GM12891 (cell line): ENCODE data around the gene APLP2.
A peak's percentile ranks its signal among the peaks of the same experiment; 100 is the strongest.

Experiments used
- DNase-seq: peaks from one replicate; pipeline ENCODE4 v3.0.0; 2011; ENCODE audit warnings: low spot score; ENCODE audit not compliant: insufficient read length
- FAIRE-seq: peaks from 2 replicates; lab custom pipeline; 2011; peaks lifted over from hg19 to GRCh38; lab: Jason Lieb, UNC
- PAX5 ChIP-seq: IDR thresholded peaks from 2 replicates; pipeline ENCODE4 v1.6.1; 2011; ENCODE audit warnings: low read length, moderate library complexity, mild to moderate bottlenecking; ENCODE audit not compliant: insufficient read depth, severe bottlenecking
- POLR2A ChIP-seq: IDR thresholded peaks from 2 replicates; pipeline ENCODE4 v1.6.1; 2011; ENCODE audit warnings: low read depth, low read length, control low read depth
- POLR2AphosphoS5 ChIP-seq: IDR thresholded peaks from 2 replicates; pipeline ENCODE4 v1.6.1; 2011; ENCODE audit warnings: low read depth, low read length, control low read depth
- POU2F2 ChIP-seq: IDR thresholded peaks from 2 replicates; pipeline ENCODE4 v1.6.1; 2011; ENCODE audit warnings: low read depth, mild to moderate bottlenecking, control low read depth, low read length, moderate library complexity
- SPI1 ChIP-seq: IDR thresholded peaks from 2 replicates; pipeline ENCODE4 v1.6.1; 2011; ENCODE audit warnings: low read depth, low read length, control low read depth
- TAF1 ChIP-seq: IDR thresholded peaks from 2 replicates; pipeline ENCODE4 v1.6.1; 2011; ENCODE audit warnings: low read depth, low read length, control low read depth

The APLP2 gene

GRCh38 chr11:130052567-130052966, 17.1 kb upstream of the APLP2 start:
- no peak for FAIRE-seq
- TF ChIP-seq SPI1 (no peak), PAX5 (no peak), TAF1 (no peak), POLR2A (no peak), POLR2AphosphoS5 (no peak), POU2F2 (no peak)

DNA sequence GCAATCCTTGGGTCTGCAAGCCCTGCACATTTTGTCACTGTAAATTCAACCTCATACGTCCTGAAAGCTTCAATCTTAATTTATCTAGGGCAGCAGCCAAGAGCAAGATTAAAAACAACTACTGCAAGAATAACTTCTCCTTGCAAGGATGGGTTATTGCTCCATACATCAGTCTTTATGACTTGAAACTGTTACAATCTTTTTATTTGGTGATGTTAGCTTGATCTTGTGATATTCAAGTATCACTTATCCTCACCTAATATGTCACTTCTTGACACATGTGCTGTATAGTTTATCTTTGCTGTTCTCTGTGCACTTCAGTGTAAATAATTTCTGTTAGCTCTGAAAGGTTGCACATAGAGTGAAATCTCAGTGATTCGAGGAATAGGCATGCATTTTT, 14.7 kb upstream of the APLP2 start:
- FAIRE-seq (no peak), DNase-seq (no peak)
- TF ChIP-seq POU2F2 (no peak), POLR2AphosphoS5 (no peak), TAF1 (no peak), SPI1 (no peak), POLR2A (no peak), PAX5 (no peak)

More at GRCh38 chr11:130052567-130052966, 17.1 kb upstream of the APLP2 start:
- no peak for DNase-seq

- no peak for TF ChIP-seq TAF1
- no peak for TF ChIP-seq POLR2AphosphoS5
- no peak for TF ChIP-seq PAX5
- no peak for FAIRE-seq
- no peak for DNase-seq
These were observed 14.1 kb upstream of the APLP2 start for GRCh38 chr11:130055617-130056016.

DNA sequence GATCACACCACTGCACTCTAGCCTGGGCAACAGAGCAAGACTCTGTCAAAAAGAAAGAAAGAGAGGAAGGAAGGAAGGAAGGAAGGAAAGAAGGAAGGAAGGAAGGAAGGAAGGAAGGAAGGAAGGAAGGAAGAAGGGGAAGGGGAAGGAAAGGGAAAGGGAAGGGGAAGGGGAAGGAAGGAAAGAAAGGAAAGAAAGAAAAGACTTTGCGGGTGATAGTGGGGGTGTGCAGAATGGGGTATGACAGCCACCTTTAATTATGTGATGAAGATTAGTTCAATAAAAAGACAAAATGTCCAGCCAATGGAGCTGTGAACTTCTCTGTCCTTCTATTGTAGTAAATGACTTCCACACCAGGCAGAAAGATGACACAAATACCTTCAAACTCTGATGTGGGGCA, 8.7 kb upstream of the APLP2 start:
- DNase-seq = no peak
- TF ChIP-seq TAF1 = no peak
- no peak for TF ChIP-seq PAX5
- no peak for FAIRE-seq

DNA sequence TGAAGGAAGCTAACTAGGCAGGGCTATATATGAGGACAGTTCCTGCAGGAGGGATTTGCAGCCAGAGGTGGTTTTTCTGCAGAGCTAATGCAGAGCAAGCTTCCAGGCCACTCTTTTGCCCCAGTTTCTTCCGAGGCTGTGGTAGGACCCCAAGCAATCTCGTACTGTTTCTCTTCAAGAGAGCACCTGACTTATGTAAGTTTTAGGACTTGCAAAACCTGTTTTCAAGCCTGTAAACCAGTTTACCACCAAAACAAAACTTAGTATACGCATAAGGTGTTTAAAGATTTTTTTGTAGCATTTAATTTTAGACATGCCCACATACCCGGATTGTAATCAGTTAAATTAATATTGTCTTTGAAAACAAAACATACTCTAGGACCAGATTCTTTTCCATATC, 7.7 kb upstream of the APLP2 start:
- TF ChIP-seq SPI1 = no peak
- TF ChIP-seq PAX5 = no peak
- TF ChIP-seq POLR2AphosphoS5 = no peak
- no peak for TF ChIP-seq POU2F2
- no peak for TF ChIP-seq TAF1
- no peak for TF ChIP-seq POLR2A
- no peak for DNase-seq
- FAIRE-seq = no peak

DNA sequence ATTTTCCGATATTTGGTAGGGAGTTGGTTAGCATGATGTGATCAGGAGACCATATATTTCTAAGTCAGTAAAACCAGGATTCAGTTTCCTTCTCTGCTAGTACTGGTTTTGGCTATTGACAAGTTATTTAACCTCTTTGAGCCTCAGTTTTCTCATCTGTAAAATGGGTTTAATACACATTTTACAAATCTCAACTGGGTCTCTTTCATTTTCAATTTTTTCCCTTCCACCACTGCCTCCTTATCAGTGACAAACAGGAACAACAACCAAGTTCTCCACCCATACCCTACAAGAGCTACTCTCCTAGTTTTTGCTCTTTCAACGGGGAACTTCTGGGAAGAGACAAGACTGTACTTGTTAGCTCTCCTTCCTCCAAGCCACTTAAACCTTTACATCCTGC, 6.2 kb upstream of the APLP2 start:
- TF ChIP-seq POU2F2 (no peak), PAX5 (no peak), SPI1 (no peak), POLR2A (no peak), TAF1 (no peak), POLR2AphosphoS5 (no peak)
- DNase-seq (no peak), FAIRE-seq (no peak)

DNA sequence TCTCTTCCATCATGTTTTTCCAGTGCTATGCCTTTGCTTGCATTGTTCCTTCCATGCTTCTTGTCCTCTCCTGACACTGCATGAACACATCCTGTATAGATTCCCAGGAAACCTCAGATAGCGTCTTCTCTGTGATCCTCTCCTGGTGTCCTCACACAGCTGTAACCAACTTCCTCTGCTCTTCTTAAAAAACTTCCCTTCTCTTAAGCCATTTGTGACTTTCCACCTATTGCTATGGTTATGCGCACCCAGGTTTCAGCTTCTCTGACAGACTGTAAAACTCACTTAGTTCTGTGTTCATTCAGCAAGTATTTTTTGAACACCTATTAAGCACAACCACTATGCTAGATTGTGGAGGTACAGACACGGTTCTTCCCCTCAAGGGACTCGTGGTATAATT, 5.1 kb upstream of the APLP2 start:
- FAIRE-seq (no peak), DNase-seq (no peak)
- TF ChIP-seq POLR2AphosphoS5 (no peak), POLR2A (no peak), SPI1 (no peak), PAX5 (no peak), TAF1 (no peak), POU2F2 (no peak)

DNA sequence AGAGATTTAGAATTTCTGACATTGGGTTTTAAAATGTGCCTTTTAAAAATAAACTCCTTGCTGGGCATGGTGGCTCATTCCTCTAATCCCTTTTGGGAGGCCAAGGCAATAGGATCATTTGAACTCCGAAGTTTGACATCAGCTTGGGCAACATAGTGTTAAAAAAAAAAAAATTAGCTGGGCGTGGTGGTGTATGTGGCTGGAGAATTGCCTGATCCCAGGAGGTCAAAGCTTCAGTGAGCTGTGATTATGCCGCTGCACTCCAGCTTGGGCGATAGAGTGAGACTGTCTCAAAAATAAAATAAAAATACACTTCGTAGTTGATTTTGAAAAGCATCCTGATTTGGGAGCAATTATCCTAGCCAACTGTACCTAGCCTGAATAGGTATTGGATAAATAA, 3.4 kb upstream of the APLP2 start:
- DNase-seq = no peak
- no peak for TF ChIP-seq TAF1
- no peak for FAIRE-seq

DNA sequence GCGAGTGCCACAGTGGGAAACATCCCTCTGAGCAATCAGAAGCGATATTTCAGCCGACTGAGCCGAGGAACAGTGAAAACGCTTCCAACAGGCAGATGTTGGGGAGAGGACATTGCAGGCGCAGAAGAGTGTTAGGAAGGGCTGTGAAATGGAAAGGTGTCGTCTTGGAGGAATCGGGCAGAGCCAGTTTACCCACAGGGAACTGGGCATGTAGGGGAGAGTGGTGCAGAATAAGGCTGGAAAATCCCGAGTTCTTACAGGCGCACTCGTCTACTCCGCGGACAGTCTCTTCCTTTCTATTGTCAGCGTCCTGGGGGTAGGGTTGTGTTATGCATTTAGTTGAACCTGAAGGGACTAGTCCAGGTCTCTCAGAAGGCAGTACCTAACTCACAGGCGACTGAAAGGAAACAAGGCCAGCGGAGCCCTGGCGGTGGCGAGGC, 1.1 kb upstream of the APLP2 start:
- TF ChIP-seq SPI1 (no peak), POLR2A (no peak), PAX5 (no peak)
- DNase-seq (no peak), FAIRE-seq (no peak)

DNA sequence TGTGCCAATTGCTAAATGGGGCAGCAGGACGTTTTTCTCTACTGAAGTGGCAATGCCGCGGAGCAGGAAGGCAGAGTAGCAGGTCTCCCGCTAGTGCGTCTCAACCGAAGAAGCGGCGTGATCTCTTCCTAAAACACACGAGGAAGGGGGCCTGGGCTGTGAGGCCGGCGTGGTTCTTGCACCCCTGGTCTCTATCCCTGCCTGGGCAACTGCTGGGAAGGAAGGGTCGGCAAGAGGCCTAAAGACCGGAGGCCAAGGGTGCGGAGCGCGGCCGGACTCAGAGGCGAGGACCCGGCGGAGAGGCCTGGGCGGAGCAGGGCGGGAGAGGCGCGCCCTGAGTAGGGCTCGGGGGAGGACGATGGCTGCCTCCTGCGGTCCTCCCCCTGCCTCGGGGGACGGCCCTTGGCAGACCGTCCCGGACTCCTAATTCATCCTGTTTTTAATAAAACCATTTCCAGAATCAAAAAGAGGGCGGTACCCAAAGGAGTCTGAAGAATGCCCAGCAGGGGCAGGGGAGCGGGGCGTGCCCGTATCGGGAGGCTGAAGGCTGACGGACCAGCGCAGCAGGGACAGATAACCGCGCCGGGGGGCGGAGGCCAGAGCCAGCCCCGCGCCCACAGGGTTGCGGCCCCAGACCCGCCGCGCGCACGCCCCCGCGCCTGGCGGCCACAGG, 572 bp upstream of the APLP2 start:
- FAIRE-seq (no peak), DNase-seq (no peak)
- TF ChIP-seq TAF1 (no peak), POLR2AphosphoS5 (no peak), SPI1 (no peak), PAX5 (no peak), POU2F2 (no peak), POLR2A (no peak)

DNA sequence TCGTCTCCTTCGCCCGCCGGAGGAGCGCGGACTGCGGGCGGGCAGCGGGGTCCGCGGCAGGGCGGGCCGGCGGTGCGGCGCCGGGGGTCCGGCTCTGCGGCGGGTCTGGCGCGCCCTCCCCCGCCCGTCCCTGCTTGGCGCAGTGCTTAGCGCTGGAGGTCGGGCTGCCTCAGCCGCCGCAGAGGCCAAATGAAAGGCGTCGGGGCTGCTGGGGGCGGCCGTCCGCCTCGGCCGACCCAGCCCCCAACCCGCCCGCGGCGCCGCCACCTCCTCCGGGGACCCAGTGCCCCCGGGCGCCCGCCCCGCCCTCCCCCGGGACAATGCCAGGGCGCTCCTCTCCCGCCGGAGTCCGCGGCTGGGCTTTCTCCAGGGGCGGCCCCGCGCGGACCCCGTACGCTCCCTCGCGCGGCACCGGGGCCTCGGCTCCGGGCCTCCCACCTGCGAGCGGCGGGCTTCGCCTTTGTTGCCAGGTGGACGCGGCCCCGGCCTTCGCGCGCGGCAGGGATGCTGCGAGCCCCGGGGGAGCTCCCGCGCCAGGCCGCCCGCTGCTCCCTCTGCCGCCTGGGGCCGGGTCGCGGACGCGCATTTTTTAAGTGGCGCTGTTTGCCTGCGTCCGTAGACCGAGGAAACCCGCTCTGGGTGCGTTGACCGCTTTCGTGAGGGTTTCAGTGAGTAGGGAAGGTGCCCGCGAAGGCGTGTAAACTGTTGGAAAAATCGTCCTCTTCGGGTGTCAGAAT, 583 bp downstream of the APLP2 start:
- TF ChIP-seq POLR2A (no peak), POU2F2 (no peak), POLR2AphosphoS5 (no peak), SPI1 (no peak), TAF1 (no peak), PAX5 (no peak)
- FAIRE-seq = no peak
- DNase-seq = peak; percentile 38

DNA sequence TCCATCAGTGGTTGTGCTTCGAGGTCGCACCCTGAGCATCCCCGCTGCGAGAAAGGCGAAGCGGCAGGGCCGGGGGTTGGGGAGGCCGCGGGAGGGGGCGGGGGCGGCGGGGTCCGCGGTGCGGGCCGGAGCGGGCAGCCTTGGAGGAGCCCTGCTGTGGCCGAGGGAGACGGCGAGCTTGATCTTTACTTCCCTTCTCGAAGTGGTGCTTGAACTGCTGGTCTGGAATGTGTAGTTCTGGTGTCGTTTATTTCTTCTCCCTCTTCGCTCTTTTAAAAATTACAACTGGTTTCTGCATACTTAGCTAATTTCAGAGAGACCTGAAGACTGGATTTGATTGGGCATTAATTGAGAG, 1.1 kb downstream of the APLP2 start:
- DNase-seq = no peak
- TF ChIP-seq PAX5 = no peak
- TF ChIP-seq SPI1 = no peak
- TF ChIP-seq POU2F2 = no peak
- no peak for TF ChIP-seq POLR2AphosphoS5
- no peak for TF ChIP-seq POLR2A
- no peak for TF ChIP-seq TAF1
- no peak for FAIRE-seq
